PFSK-1 (cell line): ENCODE data around the gene RNF224.

Experiments used
- FOXP2 ChIP-seq: optimal IDR thresholded peaks from 2 replicates; pipeline ENCODE3; 2011; ENCODE audit warnings: borderline replicate concordance, control low read depth, inconsistent platforms; ENCODE audit not compliant: insufficient read depth; ENCODE audit errors: extremely low read length, extremely low read depth
- POLR2AphosphoS5 ChIP-seq: IDR thresholded peaks from 2 replicates; pipeline ENCODE4 v1.6.1; 2012; ENCODE audit warnings: low read depth, mild to moderate bottlenecking, control low read depth, low read length, moderate library complexity
- SIN3A ChIP-seq: IDR thresholded peaks from 2 replicates; pipeline ENCODE4 v1.6.1; 2012; ENCODE audit warnings: mild to moderate bottlenecking, low read length, moderate library complexity, borderline replicate concordance; ENCODE audit not compliant: insufficient read depth
- TAF1 ChIP-seq: IDR thresholded peaks from 2 replicates; pipeline ENCODE4 v1.6.1; 2012; ENCODE audit warnings: low read length, control low read depth, borderline replicate concordance; ENCODE audit not compliant: insufficient read depth
- TF ChIP-seq, protein P1 (sequence below), 2 experiments: IDR thresholded peaks; 2 replicates each; pipeline versions ENCODE4 v1.6.1 to v1.8.0; 2011 to 2012; ENCODE audit warnings: low read depth in 2 of 2, low read length in 2 of 2, control low read depth in 1 of 2, inconsistent platforms in 1 of 2, mild to moderate bottlenecking in 1 of 2, moderate library complexity in 1 of 2; ENCODE audit not compliant: insufficient read depth in 1 of 2

DNA sequence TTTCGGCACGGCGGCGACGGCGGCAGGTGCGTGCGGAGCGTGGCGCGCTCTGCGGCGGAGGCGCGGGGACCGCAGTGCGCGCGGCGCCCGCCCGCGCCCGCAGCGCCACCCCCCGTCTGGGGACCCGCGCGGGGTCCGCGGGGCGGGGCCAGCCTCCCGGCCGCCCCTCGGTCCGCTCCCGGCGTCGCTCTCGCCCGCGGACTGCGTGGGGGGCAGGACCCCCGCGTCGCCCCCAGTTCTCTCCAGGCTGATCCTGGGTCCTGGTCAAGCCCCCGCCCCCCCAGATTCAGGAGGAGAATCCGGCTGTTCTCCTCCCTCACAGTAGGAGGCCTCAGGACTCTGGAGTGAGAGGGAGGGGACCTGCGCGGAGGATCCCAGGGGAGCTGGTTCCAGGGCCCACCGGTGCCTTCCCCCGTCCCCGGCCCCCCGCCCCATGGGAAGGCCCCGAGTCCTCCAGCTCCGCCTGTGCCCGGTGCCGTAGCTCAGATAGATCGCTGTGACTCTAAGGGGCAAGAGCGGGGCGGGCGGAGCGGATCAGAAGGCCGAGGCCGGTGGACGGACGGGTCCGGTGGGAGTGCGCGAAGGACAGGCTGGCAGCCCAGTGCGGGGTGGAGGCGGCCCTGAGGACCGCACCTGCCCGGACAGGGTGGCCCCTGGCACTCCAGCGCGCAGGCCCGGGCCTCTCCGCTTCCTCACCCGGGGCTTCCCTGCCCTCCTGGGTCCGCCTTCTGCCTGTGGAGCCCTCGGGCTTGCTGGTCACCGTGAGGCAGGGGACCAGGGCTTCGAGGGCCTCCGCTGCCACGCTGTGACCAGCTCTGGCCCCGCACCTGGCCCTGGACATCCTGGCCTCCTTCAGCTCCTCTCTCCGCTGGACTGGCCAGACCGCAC lies 4.9 kb upstream of the RNF224 start, which contains the start of gene RNF208:
- TF ChIP-seq POLR2AphosphoS5: no peak
- no peak for TF ChIP-seq TAF1
- no peak for TF ChIP-seq FOXP2
- TF ChIP-seq, protein P1, sequence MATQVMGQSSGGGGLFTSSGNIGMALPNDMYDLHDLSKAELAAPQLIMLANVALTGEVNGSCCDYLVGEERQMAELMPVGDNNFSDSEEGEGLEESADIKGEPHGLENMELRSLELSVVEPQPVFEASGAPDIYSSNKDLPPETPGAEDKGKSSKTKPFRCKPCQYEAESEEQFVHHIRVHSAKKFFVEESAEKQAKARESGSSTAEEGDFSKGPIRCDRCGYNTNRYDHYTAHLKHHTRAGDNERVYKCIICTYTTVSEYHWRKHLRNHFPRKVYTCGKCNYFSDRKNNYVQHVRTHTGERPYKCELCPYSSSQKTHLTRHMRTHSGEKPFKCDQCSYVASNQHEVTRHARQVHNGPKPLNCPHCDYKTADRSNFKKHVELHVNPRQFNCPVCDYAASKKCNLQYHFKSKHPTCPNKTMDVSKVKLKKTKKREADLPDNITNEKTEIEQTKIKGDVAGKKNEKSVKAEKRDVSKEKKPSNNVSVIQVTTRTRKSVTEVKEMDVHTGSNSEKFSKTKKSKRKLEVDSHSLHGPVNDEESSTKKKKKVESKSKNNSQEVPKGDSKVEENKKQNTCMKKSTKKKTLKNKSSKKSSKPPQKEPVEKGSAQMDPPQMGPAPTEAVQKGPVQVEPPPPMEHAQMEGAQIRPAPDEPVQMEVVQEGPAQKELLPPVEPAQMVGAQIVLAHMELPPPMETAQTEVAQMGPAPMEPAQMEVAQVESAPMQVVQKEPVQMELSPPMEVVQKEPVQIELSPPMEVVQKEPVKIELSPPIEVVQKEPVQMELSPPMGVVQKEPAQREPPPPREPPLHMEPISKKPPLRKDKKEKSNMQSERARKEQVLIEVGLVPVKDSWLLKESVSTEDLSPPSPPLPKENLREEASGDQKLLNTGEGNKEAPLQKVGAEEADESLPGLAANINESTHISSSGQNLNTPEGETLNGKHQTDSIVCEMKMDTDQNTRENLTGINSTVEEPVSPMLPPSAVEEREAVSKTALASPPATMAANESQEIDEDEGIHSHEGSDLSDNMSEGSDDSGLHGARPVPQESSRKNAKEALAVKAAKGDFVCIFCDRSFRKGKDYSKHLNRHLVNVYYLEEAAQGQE (IDR thresholded peaks at IDR 0.05; ENCODE audit: insufficient read depth in 1 of 2, low read depth in 2 of 2, low read length in 2 of 2): no peak
- no peak for TF ChIP-seq SIN3A
